DMS153 (cell line): ENCODE data around the gene NBEA.

Source experiments
- DNase-seq: peaks from one replicate; lab custom pipeline; 2025; lab: John Stamatoyannopoulos, UW

The NBEA gene

GRCh38 chr13:35514061-35514477 lies 572.0 kb downstream of the NBEA start:
- no peak for DNase-seq

DNA sequence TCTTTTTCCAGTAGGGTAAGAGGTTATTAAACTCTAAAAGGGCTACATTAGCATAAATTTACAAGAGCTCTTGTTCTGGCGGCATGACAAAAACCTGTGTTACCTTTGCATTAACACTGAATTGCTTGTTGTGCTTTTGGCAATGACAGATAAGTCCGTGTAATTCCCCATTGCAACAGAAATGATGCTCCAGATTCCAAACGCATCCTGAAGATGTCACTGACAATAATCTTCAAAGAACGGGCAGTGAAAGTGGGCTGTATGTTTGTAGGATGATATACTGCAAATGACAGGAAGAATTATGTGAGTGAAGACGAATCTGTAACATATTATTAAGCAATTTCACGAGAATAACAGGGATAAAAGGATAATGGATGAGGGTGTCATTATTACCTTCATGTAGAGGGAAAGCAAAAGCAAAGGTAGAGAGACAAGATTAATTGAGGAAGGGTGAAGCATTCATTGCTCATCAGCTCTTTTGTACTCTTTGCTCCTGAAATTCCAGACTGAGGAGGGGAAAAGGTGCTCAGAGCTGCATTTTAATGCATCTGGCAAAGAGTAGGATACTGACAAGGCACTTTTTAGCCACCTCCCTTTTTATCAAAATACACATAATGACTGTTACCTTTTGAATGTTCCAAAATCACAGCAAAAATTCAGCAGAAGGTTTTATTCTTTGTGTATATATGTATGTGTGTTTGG lies 572.9 kb downstream of the NBEA start:
- no peak for DNase-seq

GRCh38 chr13:35518337-35518946 lies 576.4 kb downstream of the NBEA start:
- DNase-seq, result no peak

GRCh38 chr13:35524171-35524570 lies 582.1 kb downstream of the NBEA start:
- DNase-seq, result no peak

DNA sequence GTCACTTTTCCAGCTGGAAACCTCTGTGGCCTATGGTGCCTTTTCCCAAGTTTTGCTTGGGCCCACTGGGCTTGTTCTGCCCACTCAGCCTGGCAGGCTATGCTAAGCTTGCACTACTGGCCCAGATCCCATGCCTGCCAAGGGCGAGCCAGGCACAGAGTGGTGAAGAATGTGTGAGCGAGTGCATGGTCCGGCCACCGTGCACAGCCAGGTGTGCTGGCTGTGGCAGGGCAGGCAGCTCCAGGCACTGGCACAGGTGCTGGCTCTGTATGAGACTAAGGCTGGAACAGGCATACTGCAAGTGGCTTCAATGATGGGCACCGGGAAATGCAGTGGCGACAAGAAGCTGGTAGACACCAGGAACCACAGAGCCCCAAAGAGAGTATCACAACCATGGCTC lies 584.5 kb downstream of the NBEA start:
- DNase-seq, result no peak

DNA sequence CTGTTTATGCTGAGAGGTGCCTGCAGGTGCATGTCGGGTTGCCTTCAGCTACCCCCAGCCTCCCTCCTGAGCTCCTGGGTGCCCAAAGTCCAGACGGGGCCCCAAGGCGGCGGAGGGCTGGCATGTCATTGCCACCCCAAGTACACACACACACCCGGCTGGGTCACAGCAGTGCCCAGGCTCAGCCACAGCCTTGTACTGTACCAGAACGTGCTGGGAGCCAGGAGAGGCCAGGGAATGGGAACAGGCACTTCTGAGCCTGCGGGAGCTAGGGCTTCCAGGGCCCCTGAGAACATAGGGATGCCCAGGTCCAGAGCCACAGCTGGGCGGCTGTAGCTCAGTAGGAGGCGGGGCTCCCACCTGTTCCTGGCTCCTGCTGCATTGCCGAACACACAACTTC lies 585.4 kb downstream of the NBEA start:
- DNase-seq, result no peak

GRCh38 chr13:35530147-35530546 lies 588.1 kb downstream of the NBEA start:
- no peak for DNase-seq

DNA sequence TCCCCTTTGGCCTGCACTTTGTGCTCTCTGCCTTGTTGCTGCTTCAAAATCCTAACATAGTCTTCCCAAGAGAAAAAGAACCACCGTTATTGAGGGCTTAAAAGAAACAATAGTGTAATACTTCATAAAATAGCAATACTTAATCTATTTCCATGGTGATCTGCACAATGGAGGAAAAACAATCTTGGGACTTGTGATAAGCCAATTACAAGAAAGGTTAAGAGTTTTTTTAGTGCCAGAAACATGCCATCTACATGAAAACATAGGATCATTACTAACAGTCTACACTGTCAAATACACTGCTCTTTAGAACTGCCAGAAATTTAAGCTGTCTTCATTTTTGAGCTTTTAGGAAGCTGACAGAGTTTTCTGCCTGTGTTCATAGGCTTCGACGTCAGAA lies 588.5 kb downstream of the NBEA start:
- no peak for DNase-seq

DNA sequence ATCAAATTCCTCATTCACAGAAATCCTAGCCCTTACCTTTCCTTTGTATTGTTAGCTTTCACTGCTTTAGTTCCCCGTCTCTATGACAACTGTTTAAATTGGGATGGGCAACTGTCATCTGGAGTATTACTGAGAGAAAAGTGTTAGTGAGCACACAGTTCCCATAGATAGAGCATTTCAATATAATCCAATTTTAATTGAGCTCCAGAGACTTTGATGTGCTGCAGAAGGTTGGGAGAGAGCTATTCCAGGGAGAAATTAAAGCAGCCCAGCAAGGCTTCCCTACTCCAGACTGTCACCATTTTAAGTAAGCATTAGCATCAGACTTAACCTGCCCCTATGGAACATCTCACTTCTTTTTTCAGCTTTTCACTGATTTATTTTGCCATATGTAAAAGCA lies 589.5 kb downstream of the NBEA start:
- DNase-seq, result no peak

DNA sequence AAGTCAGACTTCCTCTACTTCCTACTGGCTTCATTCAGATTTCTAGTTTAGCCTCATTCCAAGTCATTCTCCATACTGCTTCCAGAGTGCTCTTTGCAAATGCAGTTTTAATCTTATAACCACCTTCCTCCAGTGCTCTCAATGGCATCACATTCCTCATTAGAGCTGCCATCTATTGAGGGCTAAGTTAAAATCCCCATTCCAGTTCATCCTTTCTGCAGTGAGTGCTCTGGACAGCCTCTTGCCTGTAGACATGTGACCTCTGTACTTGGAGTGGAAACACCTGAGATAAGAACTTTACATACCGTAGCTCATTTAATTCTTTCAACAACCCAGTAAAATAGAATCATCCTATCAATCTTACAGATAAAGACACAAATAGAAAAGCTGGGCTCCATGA lies 592.3 kb downstream of the NBEA start:
- DNase-seq, result no peak

DNA sequence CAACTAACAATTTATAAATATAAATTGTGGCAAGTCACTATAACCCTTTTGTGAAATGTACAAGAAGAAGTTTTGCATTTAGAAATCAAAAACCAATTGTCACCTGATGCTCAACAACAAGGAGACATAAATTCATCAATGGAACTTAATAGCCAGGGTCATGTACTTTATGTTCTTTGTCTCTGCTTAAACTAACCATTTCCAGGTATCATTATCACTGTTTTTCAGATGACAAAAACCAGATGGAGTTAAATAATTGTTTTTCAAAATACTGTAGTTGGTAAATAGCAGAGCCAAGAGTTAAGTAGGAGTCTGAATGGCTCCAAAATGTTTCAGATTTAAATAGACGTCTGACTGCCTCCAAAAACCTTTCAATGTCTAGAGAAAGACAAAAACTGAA lies 606.7 kb downstream of the NBEA start:
- no peak for DNase-seq

DNA sequence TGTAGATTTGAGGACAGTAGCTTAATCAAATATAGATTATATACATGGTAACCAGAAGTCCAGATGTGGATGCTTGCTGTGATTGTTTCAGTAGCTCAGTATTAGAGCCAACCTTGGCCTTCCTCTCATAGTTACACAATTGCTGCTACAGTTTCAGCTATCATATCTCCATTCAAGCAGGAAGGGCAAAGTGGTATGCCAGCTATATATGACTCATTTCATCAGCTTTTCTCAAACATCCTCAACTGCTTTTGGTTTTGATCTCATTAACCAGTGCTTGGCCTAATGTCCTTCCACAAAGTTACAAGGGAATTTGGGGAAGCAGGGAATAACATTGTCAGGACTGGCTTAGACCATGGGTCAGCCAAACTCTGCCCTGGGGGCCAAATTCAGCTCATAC lies 607.4 kb downstream of the NBEA start:
- DNase-seq, result no peak

DNA sequence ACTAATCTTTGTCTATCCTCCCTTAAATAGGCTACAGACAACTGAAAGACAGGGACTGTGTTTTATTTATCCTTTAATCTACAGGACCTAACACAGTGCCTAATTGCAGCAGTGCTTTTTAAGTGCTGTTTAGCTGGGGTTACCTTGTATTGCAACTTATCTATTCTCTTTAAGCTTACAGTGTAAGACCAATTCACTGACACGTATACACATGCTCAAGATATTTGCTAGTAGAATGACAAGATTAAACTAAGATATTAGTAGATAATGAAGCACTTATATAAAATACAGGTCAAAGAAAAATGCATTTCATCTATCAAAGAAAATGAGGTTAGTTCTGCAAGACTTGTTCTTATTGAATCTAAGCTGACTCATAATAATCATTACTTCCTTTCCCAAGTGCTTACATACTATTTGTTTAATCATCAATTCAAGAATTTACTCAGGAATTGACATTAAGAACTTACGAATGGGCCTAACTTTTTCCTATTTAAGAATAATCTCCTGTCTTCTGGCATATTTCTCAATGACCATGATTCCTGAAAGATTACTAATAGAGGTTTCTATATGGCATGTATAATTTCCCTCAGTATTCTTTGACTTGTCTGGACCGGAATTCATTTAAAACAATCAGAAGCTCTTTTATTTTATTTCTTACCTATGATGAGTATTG lies 610.2 kb downstream of the NBEA start:
- no peak for DNase-seq

- DNase-seq, result no peak
Observed at GRCh38 chr13:35554972-35555623, 613.0 kb downstream of the NBEA start.

GRCh38 chr13:35557475-35557874 lies 615.4 kb downstream of the NBEA start:
- DNase-seq, result no peak

GRCh38 chr13:35561540-35561939 lies 619.5 kb downstream of the NBEA start:
- no peak for DNase-seq

DNA sequence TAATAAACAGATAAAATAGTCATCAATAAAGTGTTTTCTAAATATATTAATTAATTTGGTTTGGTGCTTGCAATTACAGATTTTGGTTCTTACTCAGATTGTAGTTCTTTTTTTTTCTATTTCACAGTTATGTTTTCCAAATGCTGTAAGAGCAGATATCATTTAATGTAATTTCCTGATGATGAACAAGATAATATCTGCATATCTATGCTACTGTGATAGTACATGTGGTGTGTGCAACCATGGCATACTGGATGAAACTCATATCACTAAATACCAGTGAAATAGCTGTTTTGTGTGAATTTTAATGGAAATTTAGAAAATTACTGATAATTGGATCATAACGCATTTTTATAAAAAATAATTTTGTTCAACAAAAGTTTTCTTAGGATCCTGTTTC lies 623.2 kb downstream of the NBEA start:
- DNase-seq, result no peak

DNA sequence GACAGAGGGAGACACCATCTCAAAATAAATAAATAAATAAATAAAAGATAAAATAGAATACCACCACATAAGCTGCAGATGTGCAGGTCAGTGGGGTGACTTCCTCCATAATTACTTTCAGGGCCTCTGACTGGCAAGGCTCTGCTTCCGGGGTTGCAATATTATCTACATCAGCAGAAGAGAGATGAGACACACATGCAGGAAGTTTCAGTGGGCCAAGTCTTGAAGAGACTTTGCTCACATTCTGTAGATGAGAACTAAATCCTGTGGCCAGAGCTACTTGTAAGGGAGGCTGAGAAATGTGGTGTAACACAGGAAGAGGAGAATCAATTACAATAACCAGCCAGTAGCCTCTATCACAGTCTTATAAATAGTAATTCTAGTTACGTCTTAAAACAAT lies 624.3 kb downstream of the NBEA start:
- no peak for DNase-seq

GRCh38 chr13:35567406-35567980 lies 625.4 kb downstream of the NBEA start:
- no peak for DNase-seq

GRCh38 chr13:35573639-35574038 lies 631.6 kb downstream of the NBEA start:
- DNase-seq, result no peak

GRCh38 chr13:35592457-35592856 lies 650.4 kb downstream of the NBEA start:
- no peak for DNase-seq

- DNase-seq, result no peak
Observed at GRCh38 chr13:35593651-35594050, 651.6 kb downstream of the NBEA start.

GRCh38 chr13:35594096-35594495 lies 652.0 kb downstream of the NBEA start:
- no peak for DNase-seq
